ENCODE results near the gene CSTA.

GRCh38 chr3:122310361-122310760 is 14.7 kb upstream of the CSTA start:
- no peak for TF ChIP-seq POLR2G (IDR thresholded peaks at IDR 0.05; ENCODE audit: low read depth, low read length)
- TF ChIP-seq SALL2 (CRISPR knock-in tag; IDR thresholded peaks at IDR 0.05) = no peak
- no peak for TF ChIP-seq TP53 (CRISPR knock-in tag; conservative IDR thresholded peaks at IDR 0.05)
- TF ChIP-seq CEBPG (CRISPR knock-in tag; IDR thresholded peaks at IDR 0.05) = no peak
- no peak for TF ChIP-seq CTCF (CRISPR knock-in tag; IDR thresholded peaks at IDR 0.05)
- no peak for TF ChIP-seq ZNF354B (CRISPR knock-in tag; IDR thresholded peaks at IDR 0.05)
- TF ChIP-seq ZNF7 (CRISPR knock-in tag; IDR thresholded peaks at IDR 0.05) = no peak
- TF ChIP-seq EP300 (IDR thresholded peaks at IDR 0.05; ENCODE audit: low read depth in 2 of 2, low read length in 2 of 2) = no peak
- TF ChIP-seq EP300 (CRISPR knock-in tag; IDR thresholded peaks at IDR 0.05; ENCODE audit: borderline replicate concordance) = no peak
- no peak for TF ChIP-seq FOXM1 (CRISPR knock-in tag; IDR thresholded peaks at IDR 0.05)

Measured in HepG2 (cell line).